NT2/D1 (cell line): ENCODE results near the gene ZC3H4.

Experiments
- YY1 ChIP-seq: IDR thresholded peaks from 2 replicates; pipeline ENCODE4 v1.6.1; 2011; ENCODE audit not compliant: insufficient read length, insufficient read depth
- ZNF274 ChIP-seq: IDR thresholded peaks from 2 replicates; pipeline ENCODE4 v1.6.1; 2011; ENCODE audit warnings: mild to moderate bottlenecking, low read depth, low read length

DNA sequence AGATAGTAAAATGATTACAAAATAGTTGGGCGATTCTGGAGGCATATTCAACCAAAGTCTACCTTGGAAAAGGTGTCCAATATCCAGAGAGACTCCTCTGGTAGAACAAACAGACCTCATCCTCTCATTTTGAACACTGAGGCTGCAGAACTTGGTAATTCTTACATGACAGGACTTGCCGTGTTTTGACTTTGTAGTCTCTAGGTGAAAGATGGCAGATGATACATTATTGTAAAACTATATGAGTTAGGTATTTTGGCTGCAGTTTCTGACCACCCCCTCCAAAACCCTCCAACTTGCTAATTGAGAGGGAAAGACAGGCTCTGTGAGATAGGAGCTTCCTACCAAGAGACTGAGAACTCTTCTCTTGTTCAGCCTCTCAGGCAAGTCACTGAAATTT lies 39.7 kb upstream of the ZC3H4 start:
- TF ChIP-seq YY1: no peak
- no peak for TF ChIP-seq ZNF274
